A673 (cell line): Measurements from ENCODE around the gene ABHD16B. TPM values are rescaled to one million over a fixed set of nuclear protein-coding genes. Genes with fewer than 3 reads are reported as not detected.
"Not testable (repeated sequence)": the region's sequence is repeated elsewhere in the genome, so short reads cannot be mapped to it uniquely, and the experiment has no call there.

Source experiments
- BruUV-seq: library from RNA; stranded (reverse); fragments of 400-500 nt; replicated peaks from 2 replicates; lab custom pipeline; 2021; lab: Mats Ljungman, UMichigan
- CTCF ChIA-PET: fragments of 300-600 bp; sonication (Branson Sonifier 250); formaldehyde crosslinking; loops from one replicate; lab custom pipeline; 2022; ENCODE audit warnings: antibody characterized with exemption; lab: Charles Lee
- POLR2A ChIA-PET: fragments of 300-600 bp; sonication (Branson Sonifier 250); formaldehyde crosslinking; loops from one replicate; lab custom pipeline; 2022; ENCODE audit warnings: antibody characterized with exemption; ENCODE audit not compliant: low non-redundant PET; lab: Charles Lee
- DNase-seq: peaks from one replicate; pipeline ENCODE4 v3.0.0-alpha.2; 2015; ENCODE audit warnings: low spot score
- H3K27ac ChIP-seq: fragments of 200-600 bp; sonication (generic); 2 replicates; pipeline ENCODE4 v1.5.1; 2016; ENCODE audit warnings: mixed run types, low read depth, mild to moderate bottlenecking, mixed read lengths, antibody characterized with exemption, low read length; ENCODE audit not compliant: poor library complexity, severe bottlenecking
- H3K27me3 ChIP-seq: fragments of 200-600 bp; sonication (generic); replicated peaks from 2 replicates; pipeline ENCODE4 v1.6.1; 2017; ENCODE audit warnings: mixed run types, low read depth, mild to moderate bottlenecking, mixed read lengths, antibody characterized with exemption, low read length; ENCODE audit not compliant: insufficient read depth, poor library complexity
- H3K36me3 ChIP-seq: fragments of 200-600 bp; sonication (generic); 2 replicates; pipeline ENCODE4 v1.6.1; 2016; ENCODE audit warnings: mixed run types, mild to moderate bottlenecking, mixed read lengths, antibody characterized with exemption, low read length; ENCODE audit not compliant: insufficient read depth, poor library complexity, severe bottlenecking
- H3K4me1 ChIP-seq: fragments of 200-600 bp; sonication (generic); 2 replicates; pipeline ENCODE4 v1.6.1; 2017; ENCODE audit warnings: mixed run types, mild to moderate bottlenecking, mixed read lengths, antibody characterized with exemption, low read length; ENCODE audit not compliant: insufficient read depth, poor library complexity, severe bottlenecking
- H3K4me3 ChIP-seq: fragments of 200-600 bp; sonication (generic); 2 replicates; pipeline ENCODE4 v1.5.1; 2016; ENCODE audit warnings: low read depth, mixed run types, mild to moderate bottlenecking, mixed read lengths, low read length; ENCODE audit not compliant: poor library complexity, severe bottlenecking
- H3K9me3 ChIP-seq: fragments of 200-600 bp; sonication (generic); 2 replicates; pipeline ENCODE4 v1.6.1; 2016; ENCODE audit warnings: mixed run types, low read depth, mild to moderate bottlenecking, mixed read lengths, antibody characterized with exemption, low read length; ENCODE audit not compliant: poor library complexity, severe bottlenecking
- EZH2 ChIP-seq: fragments of 200-600 bp; sonication (generic); IDR thresholded peaks from 2 replicates; pipeline ENCODE4 v1.6.1; 2017; ENCODE audit warnings: borderline replicate concordance, low read depth, mild to moderate bottlenecking, mixed read lengths, antibody characterized with exemption, low read length; ENCODE audit not compliant: poor library complexity, severe bottlenecking
- intact Hi-C: fragments of 100-400 bp; cut with micrococcal nuclease; formaldehyde crosslinking; loops from one replicate; pipeline ENCODE4 v1.10.0; 2022; ENCODE audit not compliant: unreplicated experiment
- total RNA-seq: library from RNA; stranded (reverse); gene quantifications from 2 replicates; pipeline ENCODE4 v1.2.3, GENCODE V29; 2021
- TF ChIP-seq, protein P1 (sequence below): fragments of 300-800, 200-600 bp; sonication (generic); conservative IDR thresholded peaks from 2 replicates; pipeline ENCODE4 v1.5.1; 2017; ENCODE audit warnings: low read depth, mild to moderate bottlenecking, antibody characterized with exemption, low read length, moderate library complexity, mixed read lengths

The ABHD16B gene
- total RNA-seq, 1 experiment from 2014 or later = not detected

DNA sequence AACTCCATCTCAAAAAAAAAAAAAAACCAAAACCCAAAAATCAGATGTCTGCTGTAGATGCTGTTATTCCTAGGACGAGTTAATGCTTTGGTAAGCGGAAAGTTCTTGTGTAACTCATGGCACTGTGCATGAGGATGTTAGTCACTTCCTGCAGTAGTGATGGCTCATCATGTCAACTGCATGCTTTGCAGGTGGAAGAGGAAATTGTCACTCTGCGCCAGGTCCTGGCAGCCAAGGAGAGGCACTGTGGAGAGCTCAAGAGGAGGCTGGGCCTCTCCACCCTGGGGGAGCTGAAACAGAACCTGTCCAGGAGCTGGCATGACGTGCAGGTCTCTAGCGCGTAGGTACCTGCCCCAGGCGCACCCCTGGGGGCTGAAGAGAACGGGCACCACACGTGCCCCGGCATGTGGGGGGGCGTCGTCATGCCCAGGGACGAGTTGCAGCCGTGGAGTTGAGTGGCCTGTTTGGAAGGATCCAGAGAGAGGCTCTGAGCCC, 12.2 kb downstream of the ABHD16B start:
- Histone ChIP-seq H3K27ac (no peak overlapping the region), H3K9me3 (no peaks in the 10 kb centered on the region), H3K27me3 (no peaks in the 10 kb centered on the region), H3K4me1 (no peaks in the 10 kb centered on the region), H3K36me3 (peaks cover 47% of the 10 kb centered on the region), H3K4me3 (no peak overlapping the region)
- POLR2A ChIA-PET = interaction anchor here (0.7 kb wide), 1 partner anchor 35 kb away, joined by 8 read pairs; no protein-coding TSS in a partner anchor
- BruUV-seq = no TSS peak
- TF ChIP-seq, protein P1, sequence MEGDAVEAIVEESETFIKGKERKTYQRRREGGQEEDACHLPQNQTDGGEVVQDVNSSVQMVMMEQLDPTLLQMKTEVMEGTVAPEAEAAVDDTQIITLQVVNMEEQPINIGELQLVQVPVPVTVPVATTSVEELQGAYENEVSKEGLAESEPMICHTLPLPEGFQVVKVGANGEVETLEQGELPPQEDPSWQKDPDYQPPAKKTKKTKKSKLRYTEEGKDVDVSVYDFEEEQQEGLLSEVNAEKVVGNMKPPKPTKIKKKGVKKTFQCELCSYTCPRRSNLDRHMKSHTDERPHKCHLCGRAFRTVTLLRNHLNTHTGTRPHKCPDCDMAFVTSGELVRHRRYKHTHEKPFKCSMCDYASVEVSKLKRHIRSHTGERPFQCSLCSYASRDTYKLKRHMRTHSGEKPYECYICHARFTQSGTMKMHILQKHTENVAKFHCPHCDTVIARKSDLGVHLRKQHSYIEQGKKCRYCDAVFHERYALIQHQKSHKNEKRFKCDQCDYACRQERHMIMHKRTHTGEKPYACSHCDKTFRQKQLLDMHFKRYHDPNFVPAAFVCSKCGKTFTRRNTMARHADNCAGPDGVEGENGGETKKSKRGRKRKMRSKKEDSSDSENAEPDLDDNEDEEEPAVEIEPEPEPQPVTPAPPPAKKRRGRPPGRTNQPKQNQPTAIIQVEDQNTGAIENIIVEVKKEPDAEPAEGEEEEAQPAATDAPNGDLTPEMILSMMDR = no peak
- no peak for TF ChIP-seq EZH2
- no peak for DNase-seq
- CTCF ChIA-PET = no interaction called here
- intact Hi-C loops = no loop called here

DNA sequence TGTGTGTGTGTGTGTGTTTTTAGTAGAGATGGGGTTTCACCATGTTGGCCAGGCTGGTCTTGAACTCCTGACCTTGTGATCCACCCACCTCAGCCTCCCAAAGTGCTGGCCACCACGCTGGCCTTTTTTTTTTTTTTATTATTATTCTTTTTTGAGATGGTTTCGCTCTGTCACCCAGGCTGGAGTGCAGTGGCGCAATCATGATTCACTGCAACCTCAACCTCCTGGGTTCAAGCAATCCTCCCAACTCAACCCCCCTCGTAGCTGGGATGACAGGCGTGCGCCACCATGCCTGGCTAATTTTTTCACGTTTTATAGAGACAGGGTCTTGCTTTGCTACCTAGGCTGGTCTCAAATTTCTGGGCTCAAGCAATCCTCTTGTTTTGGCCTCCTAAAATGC, 12.9 kb downstream of the ABHD16B start:
- H3K9me3 ChIP-seq, POLR2A ChIA-PET, H3K4me3 ChIP-seq, H3K4me1 ChIP-seq, H3K27me3 ChIP-seq, H3K27ac ChIP-seq, intact Hi-C loops, DNase-seq, BruUV-seq, CTCF ChIA-PET: not testable (repeated sequence)
- H3K36me3 ChIP-seq = peaks cover 42% of the 10 kb centered on the region

DNA sequence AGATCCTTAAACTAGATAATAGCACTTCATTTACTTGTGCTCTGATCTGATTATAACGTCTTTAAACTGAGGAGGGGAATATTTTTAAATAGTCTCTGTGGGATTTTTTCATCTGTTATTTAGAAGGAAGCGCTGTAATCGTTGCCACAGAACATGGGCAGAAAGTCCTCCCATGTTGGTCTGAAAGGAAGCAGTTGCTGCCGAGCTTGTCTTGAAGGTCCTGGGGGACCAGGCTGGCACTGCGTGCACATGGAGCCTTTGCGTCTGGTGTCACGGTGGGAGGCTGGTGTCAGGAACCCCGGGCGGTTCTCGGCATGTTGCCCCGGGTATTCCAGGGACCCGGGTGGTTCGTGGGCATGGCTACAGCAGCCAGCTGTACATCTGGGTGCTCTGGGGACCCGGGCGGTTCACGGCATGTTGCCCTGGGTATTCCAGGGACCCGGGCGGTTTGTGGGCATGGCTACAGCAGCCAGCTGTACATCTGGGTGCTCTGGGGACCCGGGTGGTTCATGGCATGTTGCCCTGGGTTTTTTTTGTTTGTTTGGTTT, 15.3 kb downstream of the ABHD16B start:
- Histone ChIP-seq H3K4me3 (no peak overlapping the region), H3K9me3 (no peaks in the 10 kb centered on the region), H3K27ac (no peak overlapping the region), H3K27me3 (no peaks in the 10 kb centered on the region), H3K4me1 (no peaks in the 10 kb centered on the region), H3K36me3 (peaks cover 28% of the 10 kb centered on the region)
- POLR2A ChIA-PET = no interaction called here
- intact Hi-C loops = no loop called here
- CTCF ChIA-PET = no interaction called here
- no peak for TF ChIP-seq EZH2
- TF ChIP-seq, protein P1 = no peak
- BruUV-seq = no TSS peak
- DNase-seq = no peak
